Calu3 (cell line): Measurements from ENCODE around the gene PCSK1. TPM values are rescaled to one million over a fixed set of nuclear protein-coding genes. Genes with fewer than 3 reads are reported as not detected.

Experiments used
- BruUV-seq: library from RNA; stranded (reverse); fragments of 400-500 nt; replicated peaks from 2 replicates; lab custom pipeline; 2021; lab: Mats Ljungman, UMichigan
- CTCF ChIA-PET: fragments of 300-600 bp; sonication (Branson Sonifier 250); formaldehyde crosslinking; loops from one replicate; lab custom pipeline; 2022; ENCODE audit warnings: antibody characterized with exemption; lab: Charles Lee
- DNase-seq: peaks from one replicate; pipeline ENCODE4 v3.0.0; 2022
- H3K27ac Mint-ChIP-seq: one replicate; pipeline ENCODE4 v1.8.0; 2022; ENCODE audit warnings: mixed read lengths; ENCODE audit not compliant: unreplicated experiment
- H3K27me3 Mint-ChIP-seq: one replicate; pipeline ENCODE4 v1.8.0; 2022; ENCODE audit warnings: mixed read lengths; ENCODE audit not compliant: unreplicated experiment
- H3K36me3 Mint-ChIP-seq: one replicate; pipeline ENCODE4 v1.8.0; 2022; ENCODE audit warnings: mild to moderate bottlenecking, moderate library complexity, mixed read lengths; ENCODE audit not compliant: insufficient read depth, unreplicated experiment
- H3K4me1 Mint-ChIP-seq: one replicate; pipeline ENCODE4 v1.8.0; 2022; ENCODE audit warnings: mild to moderate bottlenecking, low read depth, mixed read lengths; ENCODE audit not compliant: unreplicated experiment
- H3K4me3 Mint-ChIP-seq: one replicate; pipeline ENCODE4 v1.8.0; 2022; ENCODE audit warnings: mild to moderate bottlenecking, low read depth, moderate library complexity, mixed read lengths; ENCODE audit not compliant: unreplicated experiment
- H3K9me3 Mint-ChIP-seq: one replicate; pipeline ENCODE4 v1.8.0; 2022; ENCODE audit warnings: low read depth, mixed read lengths; ENCODE audit not compliant: unreplicated experiment
- CTCF ChIP-seq: fragments of 200-600 bp; IDR thresholded peaks from one replicate; pipeline ENCODE4 v1.8.0; 2022; ENCODE audit warnings: antibody characterized with exemption; ENCODE audit not compliant: unreplicated experiment
- intact Hi-C: fragments of 100-400 bp; cut with micrococcal nuclease; formaldehyde crosslinking; loops from one replicate; pipeline ENCODE4 v1.10.0; 2022; ENCODE audit not compliant: unreplicated experiment
- total RNA-seq: library from RNA; stranded (reverse); gene quantifications from 2 replicates; pipeline ENCODE4 v1.2.3, GENCODE V29; 2022

PCSK1 gene
- total RNA-seq, 1 experiment from 2014 or later, result not detected

- H3K4me3 Mint-ChIP-seq, result no peak overlapping the region
- H3K4me1 Mint-ChIP-seq, result no peaks in the 10 kb centered on the region
- no peak for DNase-seq
- no TSS peak for BruUV-seq
- H3K27me3 Mint-ChIP-seq, result peaks cover 32% of the 10 kb centered on the region
- no peak for TF ChIP-seq CTCF
- H3K36me3 Mint-ChIP-seq, result no peaks in the 10 kb centered on the region
- CTCF ChIA-PET, result interaction anchor here (0.6 kb wide), 1 partner anchor 32 kb away, joined by 3 read pairs; no protein-coding TSS in a partner anchor
- no peaks in the 10 kb centered on the region for H3K9me3 Mint-ChIP-seq
- H3K27ac Mint-ChIP-seq, result no peak overlapping the region
- intact Hi-C loops, result no loop called here
Observed at GRCh38 chr5:96377167-96377566, 55.9 kb downstream of the PCSK1 start.

GRCh38 chr5:96374653-96375052, 58.4 kb downstream of the PCSK1 start:
- H3K4me1 Mint-ChIP-seq, result no peaks in the 10 kb centered on the region
- BruUV-seq, result no TSS peak
- intact Hi-C loops, result no loop called here
- no peak for TF ChIP-seq CTCF
- CTCF ChIA-PET, result no interaction called here
- no peak overlapping the region for H3K27ac Mint-ChIP-seq
- no peaks in the 10 kb centered on the region for H3K36me3 Mint-ChIP-seq
- H3K27me3 Mint-ChIP-seq, result peaks cover 47% of the 10 kb centered on the region
- H3K9me3 Mint-ChIP-seq, result no peaks in the 10 kb centered on the region
- H3K4me3 Mint-ChIP-seq, result no peak overlapping the region
- no peak for DNase-seq

DNA sequence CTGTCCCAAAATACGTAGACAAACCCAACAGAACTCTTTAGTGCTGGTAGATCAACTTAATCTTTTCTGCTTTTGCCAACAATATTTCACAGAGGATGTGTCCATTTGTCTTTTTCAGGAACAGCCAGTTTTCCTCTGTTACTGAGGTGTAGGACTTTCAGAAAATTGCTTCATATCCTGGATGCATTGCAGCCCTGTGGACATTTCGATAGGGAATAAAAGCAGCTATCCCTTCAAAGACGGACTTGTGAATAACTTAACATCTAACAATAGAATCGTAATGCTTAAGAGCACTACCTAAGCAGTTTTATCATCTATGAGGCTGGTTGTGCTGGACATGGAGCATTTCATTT, 59.7 kb downstream of the PCSK1 start:
- CTCF ChIA-PET, result no interaction called here
- Mint-ChIP-seq H3K27ac (no peak overlapping the region), H3K36me3 (no peaks in the 10 kb centered on the region), H3K9me3 (no peaks in the 10 kb centered on the region), H3K27me3 (peaks cover 54% of the 10 kb centered on the region), H3K4me1 (no peaks in the 10 kb centered on the region), H3K4me3 (no peak overlapping the region)
- no peak for DNase-seq
- no peak for TF ChIP-seq CTCF
- BruUV-seq, result no TSS peak
- intact Hi-C loops, result no loop called here

DNA sequence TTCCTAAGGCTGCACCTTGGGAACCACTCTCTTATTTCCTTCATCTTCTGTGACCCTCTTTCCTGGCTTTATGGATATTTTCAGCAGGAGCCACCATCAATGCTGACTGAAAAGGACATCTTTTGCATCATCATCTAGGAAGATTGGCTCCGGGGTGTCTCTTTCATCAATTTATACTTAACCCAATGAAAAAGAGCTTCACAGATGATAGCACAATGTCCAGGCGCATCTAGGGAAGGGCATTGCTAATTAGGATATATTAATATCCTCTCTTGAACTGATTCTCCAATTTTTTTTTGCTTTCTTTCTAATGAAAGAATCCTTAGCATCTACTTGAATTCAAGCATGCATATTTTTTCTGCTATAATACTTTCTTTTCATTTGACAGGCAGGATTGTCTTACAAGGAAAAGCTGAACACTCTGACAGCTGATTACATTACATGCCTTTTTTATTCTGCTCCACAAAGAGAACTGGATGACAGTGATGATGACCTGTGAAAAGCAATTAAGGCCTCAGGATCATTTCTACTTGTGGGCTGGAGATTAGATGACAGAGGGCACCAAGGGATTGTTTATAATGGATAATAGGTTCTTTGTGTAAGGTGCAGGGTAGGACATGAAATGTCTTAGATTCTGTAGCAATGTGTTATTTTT, 60.2 kb downstream of the PCSK1 start:
- intact Hi-C loops, result no loop called here
- DNase-seq, result no peak
- H3K9me3 Mint-ChIP-seq, result no peaks in the 10 kb centered on the region
- no peak for TF ChIP-seq CTCF
- CTCF ChIA-PET, result no interaction called here
- H3K4me1 Mint-ChIP-seq, result no peaks in the 10 kb centered on the region
- BruUV-seq, result no TSS peak
- no peak overlapping the region for H3K4me3 Mint-ChIP-seq
- H3K27me3 Mint-ChIP-seq, result peaks cover 54% of the 10 kb centered on the region
- no peaks in the 10 kb centered on the region for H3K36me3 Mint-ChIP-seq
- H3K27ac Mint-ChIP-seq, result no peak overlapping the region
